Transverse colon (tissue), 4 donors: ENCODE data around the gene FLNA. TPM values are rescaled to one million over a fixed set of nuclear protein-coding genes. Genes with fewer than 3 reads are reported as not detected.

Experiments
- DNase-seq: peaks from one replicate; pipeline ENCODE4 v3.0.0-alpha.2; 2019
- H3K27ac ChIP-seq, 4 donors: fragments of 200-600 bp; sonication (generic); 2 replicates each; pipeline ENCODE4 v1.5.1; 2016 to 2018; ENCODE audit warnings: inconsistent platforms in 4 of 4
- H3K27me3 ChIP-seq: fragments of 200-600 bp; sonication (generic); 2 replicates; pipeline ENCODE4 v1.5.1; 2017; ENCODE audit warnings: inconsistent platforms
- H3K36me3 ChIP-seq, 4 donors: fragments of 200-600 bp; sonication (generic); 2 replicates each; pipeline ENCODE4 v1.5.1; 2017 to 2019; ENCODE audit warnings: inconsistent platforms in 4 of 4
- H3K4me1 ChIP-seq, 4 donors: fragments of 200-600 bp; sonication (generic); 2 replicates each; pipeline ENCODE4 v1.5.1; 2017 to 2020; ENCODE audit warnings: inconsistent platforms in 4 of 4
- H3K4me3 ChIP-seq, 4 donors: fragments of 200-600 bp; sonication (generic); 1 replicate in 1 of 4; 2 replicates in 3 of 4; pipeline versions ENCODE4 v1.5.1 to v1.6.1; 2017 to 2019; ENCODE audit warnings: inconsistent platforms in 4 of 4
- H3K9me3 ChIP-seq, 2 donors: fragments of 200-600 bp; sonication (generic); 2 replicates each; pipeline ENCODE4 v1.5.1; 2017 to 2019; ENCODE audit warnings: inconsistent platforms in 2 of 2
- EP300 ChIP-seq: sonication (generic); formaldehyde crosslinking; IDR thresholded peaks from one replicate; pipeline ENCODE4 v1.6.1; 2017; ENCODE audit warnings: antibody characterized with exemption, low read depth
- POLR2A ChIP-seq: fragments of 450-650 bp; IDR thresholded peaks from one replicate; pipeline ENCODE4 v1.6.1; 2016; ENCODE audit warnings: antibody characterized with exemption, mild to moderate bottlenecking, moderate library complexity
- POLR2AphosphoS5 ChIP-seq, 3 donors: sonication (generic); formaldehyde crosslinking; IDR thresholded peaks; one replicate each; pipeline ENCODE4 v1.6.1; 2016; ENCODE audit warnings: antibody characterized with exemption in 3 of 3
- WGBS, 2 donors: methylation state at CpG; one replicate each; pipeline ENCODE4 v1.1.5; 2018; ENCODE audit warnings: low coverage in 1 of 2; 5-methylcytosine and 5-hydroxymethylcytosine counted together
- in situ Hi-C, 4 donors: fragments of 200-750 bp; cut with MboI; loops; one replicate each; pipeline versions ENCODE4 v1.15.0 to v1.15.1; 2017; ENCODE audit warnings: low sequenced_read_pairs in 3 of 4, low pct_ligation_motif_present in 1 of 4, low pct_unique_long_range_greater_than_20kb in 1 of 4
- intact Hi-C: fragments of 100-400 bp; cut with DNase I; formaldehyde crosslinking; loops from one replicate; pipeline ENCODE4 v1.15.1; 2023; ENCODE audit warnings: low total_unique reads
- total RNA-seq, 4 donors: library from RNA; depleted of rRNA; stranded (reverse); fragments of >200 nt; gene quantifications; one replicate each; pipeline ENCODE4 v1.1.0, GENCODE V29; 2016
- TF ChIP-seq, protein P1 (sequence below), 5 experiments: fragments of 200-600 bp in 3 of 5; fragments of 450-650 bp in 2 of 5; sonication (generic) in 3 of 5; IDR thresholded peaks; 1 replicate in 2 of 5; 2 replicates in 3 of 5; pipeline ENCODE4 v1.5.1; 2016 to 2017; ENCODE audit warnings: antibody characterized with exemption in 5 of 5, inconsistent platforms in 3 of 5, mild to moderate bottlenecking in 2 of 5, moderate library complexity in 1 of 5

The FLNA gene
- total RNA-seq, 4 donors from 2014 or later = 632 to 3,163 (median 1,262) TPM

DNA sequence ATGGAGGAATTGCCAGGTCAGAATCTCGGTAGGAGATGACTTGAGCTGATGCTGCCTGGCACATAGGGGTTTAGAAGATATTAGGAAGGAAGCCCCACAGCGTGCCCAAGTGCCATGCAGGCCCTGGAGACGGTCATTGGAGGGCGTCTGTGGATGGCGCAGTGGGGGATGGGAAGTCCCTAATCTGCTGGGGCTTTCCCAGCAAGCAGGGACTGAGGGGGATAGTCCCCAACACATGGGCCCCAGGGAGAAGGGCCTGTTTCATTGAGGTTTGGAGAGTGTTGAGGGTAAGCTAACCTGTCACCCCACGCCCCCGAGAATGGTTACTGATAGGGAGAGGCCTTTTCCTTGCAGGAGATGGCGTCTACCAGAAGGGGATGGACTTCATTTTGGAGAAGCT, 44.8 kb upstream of the FLNA start:
- Histone ChIP-seq H3K27me3 (no peaks in the 10 kb centered on the region), H3K27ac (no peak overlapping the region), H3K4me1 (no peaks in the 10 kb centered on the region), H3K9me3 (no peaks in the 10 kb centered on the region), H3K36me3 (no peaks in the 10 kb centered on the region), H3K4me3 (no peak overlapping the region)
- in situ Hi-C loops (loop anchor here in 3 of 4 donors (25.0 kb wide), 1 partner anchor 118 kb away; the partner anchor contains the start of genes G6PD (in 3 of the 3) and IKBKG (in 3 of the 3)), intact Hi-C loops (no loop called here)
- DNase-seq = no peak
- 60 to 84% methylated on average over 1 to 8 of the region's 8 CpGs for WGBS, 2 donors
- no peak for TF ChIP-seq POLR2AphosphoS5 (IDR thresholded peaks at IDR 0.05)
- no peak for TF ChIP-seq EP300
- TF ChIP-seq POLR2A = no peak
- TF ChIP-seq, protein P1, sequence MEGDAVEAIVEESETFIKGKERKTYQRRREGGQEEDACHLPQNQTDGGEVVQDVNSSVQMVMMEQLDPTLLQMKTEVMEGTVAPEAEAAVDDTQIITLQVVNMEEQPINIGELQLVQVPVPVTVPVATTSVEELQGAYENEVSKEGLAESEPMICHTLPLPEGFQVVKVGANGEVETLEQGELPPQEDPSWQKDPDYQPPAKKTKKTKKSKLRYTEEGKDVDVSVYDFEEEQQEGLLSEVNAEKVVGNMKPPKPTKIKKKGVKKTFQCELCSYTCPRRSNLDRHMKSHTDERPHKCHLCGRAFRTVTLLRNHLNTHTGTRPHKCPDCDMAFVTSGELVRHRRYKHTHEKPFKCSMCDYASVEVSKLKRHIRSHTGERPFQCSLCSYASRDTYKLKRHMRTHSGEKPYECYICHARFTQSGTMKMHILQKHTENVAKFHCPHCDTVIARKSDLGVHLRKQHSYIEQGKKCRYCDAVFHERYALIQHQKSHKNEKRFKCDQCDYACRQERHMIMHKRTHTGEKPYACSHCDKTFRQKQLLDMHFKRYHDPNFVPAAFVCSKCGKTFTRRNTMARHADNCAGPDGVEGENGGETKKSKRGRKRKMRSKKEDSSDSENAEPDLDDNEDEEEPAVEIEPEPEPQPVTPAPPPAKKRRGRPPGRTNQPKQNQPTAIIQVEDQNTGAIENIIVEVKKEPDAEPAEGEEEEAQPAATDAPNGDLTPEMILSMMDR (IDR thresholded peaks at IDR 0.05) = no peak

DNA sequence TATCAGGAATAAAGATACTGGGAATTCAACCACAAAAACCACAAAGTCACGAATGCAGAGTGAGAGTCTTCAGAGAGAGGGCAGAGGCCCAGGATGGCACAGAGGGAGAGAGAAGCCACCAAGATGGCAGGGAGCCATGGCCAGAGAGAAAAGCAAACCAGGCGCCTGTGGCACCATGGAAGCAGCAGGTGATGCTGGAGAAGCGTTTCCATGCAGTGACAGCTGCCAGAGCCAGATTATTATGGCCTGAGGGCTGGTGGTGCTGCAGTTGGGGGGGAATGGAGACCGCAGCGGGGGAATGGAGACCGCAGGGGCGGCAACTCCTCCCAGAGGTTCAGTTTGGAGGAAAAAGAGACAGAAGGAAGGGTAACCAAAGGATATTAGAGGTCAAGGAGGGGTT, 42.7 kb upstream of the FLNA start:
- in situ Hi-C loops (loop anchor here in 3 of 4 donors (25.0 kb wide), 1 partner anchor 120 kb away; the partner anchor contains the start of genes G6PD (in 3 of the 3) and IKBKG (in 3 of the 3)), intact Hi-C loops (no loop called here)
- no peak for TF ChIP-seq POLR2AphosphoS5 (IDR thresholded peaks at IDR 0.05)
- TF ChIP-seq POLR2A = no peak
- TF ChIP-seq, protein P1 (IDR thresholded peaks at IDR 0.05) = no peak
- no peak for TF ChIP-seq EP300
- Histone ChIP-seq H3K4me3 (no peak overlapping the region), H3K27ac (no peak overlapping the region), H3K36me3 (no peaks in the 10 kb centered on the region), H3K4me1 (peaks cover 0 to 8% (median 6%) of the 10 kb centered on the region in 4 donors), H3K27me3 (no peaks in the 10 kb centered on the region), H3K9me3 (no peaks in the 10 kb centered on the region)
- DNase-seq = no peak
- WGBS, 2 donors = 72% methylated on average over 7 of the region's 7 CpGs; no CpG with 5 or more reads in 1 of the 2 donors

GRCh38 chrX:154413142-154413541, 38.7 kb upstream of the FLNA start:
- WGBS, 2 donors = 69% methylated on average over 7 of the region's 8 CpGs; no CpG with 5 or more reads in 1 of the 2 donors
- peaks cover 0 to 23% (median 8%) of the 10 kb centered on the region in 4 donors for H3K4me1 ChIP-seq
- H3K4me3 ChIP-seq = no peak overlapping the region
- H3K36me3 ChIP-seq = no peaks in the 10 kb centered on the region
- H3K27me3 ChIP-seq = no peaks in the 10 kb centered on the region
- no peaks in the 10 kb centered on the region for H3K9me3 ChIP-seq
- DNase-seq = no peak
- in situ Hi-C loops = loop anchor here in 3 of 4 donors (25.0 kb wide), 1 partner anchor 124 kb away; the partner anchor contains the start of genes G6PD (in 3 of the 3) and IKBKG (in 3 of the 3)
- peak overlapping the region; percentile 91 to 98 (median 96) for H3K27ac ChIP-seq
- intact Hi-C loops = no loop called here
- TF ChIP-seq EP300 (no peak), POLR2A (no peak), POLR2AphosphoS5 (IDR thresholded peaks at IDR 0.05) (no peak)
- TF ChIP-seq, protein P1 (IDR thresholded peaks at IDR 0.05) = no peak

- DNase-seq = peak; percentile 54
- 52% methylated on average over 4 of the region's 4 CpGs; no CpG with 5 or more reads in 1 of the 2 donors for whole genome bisulfite sequencing, 2 donors
Observed at GRCh38 chrX:154412468-154412867, 38.0 kb upstream of the FLNA start.

More at GRCh38 chrX:154412468-154412867, 38.0 kb upstream of the FLNA start:
- intact Hi-C loops (no loop called here), in situ Hi-C loops (loop anchor here in 3 of 4 donors (25.0 kb wide), 1 partner anchor 125 kb away; the partner anchor contains the start of genes G6PD (in 3 of the 3) and IKBKG (in 3 of the 3))
- Histone ChIP-seq H3K4me1 (peaks cover 0 to 23% (median 8%) of the 10 kb centered on the region in 4 donors), H3K4me3 (peak overlapping the region in 3 of 4 donors; percentile 61 to 95 (median 86)), H3K9me3 (no peaks in the 10 kb centered on the region), H3K36me3 (no peaks in the 10 kb centered on the region), H3K27ac (peak overlapping the region; percentile 91 to 98 (median 96)), H3K27me3 (no peaks in the 10 kb centered on the region)
- TF ChIP-seq POLR2AphosphoS5 (IDR thresholded peaks at IDR 0.05) (no peak), POLR2A (no peak), EP300 (no peak)
- TF ChIP-seq, protein P1 (IDR thresholded peaks at IDR 0.05) = no peak
